HEK293 (cell line): ENCODE measurements around the gene NUP85.

Experiments used
- CTCF ChIA-PET: fragments of 350-600 bp; formaldehyde crosslinking; extraction: SDS; loops from one replicate; lab custom pipeline; 2021; ENCODE audit warnings: antibody characterized with exemption; lab: Yijun Ruan, JAX
- POLR2A ChIA-PET: fragments of 300-600 bp; formaldehyde crosslinking; extraction: SDS; loops from one replicate; lab custom pipeline; 2020; ENCODE audit warnings: antibody characterized with exemption, inconsistent platforms; lab: Yijun Ruan, JAX
- H3K27ac ChIP-seq: fragments of 200-500 bp; sonication (Bioruptor generic); 2 replicates; pipeline ENCODE4 v1.5.1; 2014; ENCODE audit warnings: low read depth, low read length, control low read depth, inconsistent platforms; ENCODE audit errors: extremely low read depth
- H3K36me3 ChIP-seq, 2 experiments: fragments of 200-500 bp in 1 of 2; sonication (Bioruptor generic) in 1 of 2; 1 replicate in 1 of 2; 2 replicates in 1 of 2; pipeline ENCODE4 v1.5.1; 2014 to 2017; ENCODE audit warnings: inconsistent platforms in 2 of 2, low read length in 2 of 2; ENCODE audit not compliant: control insufficient read depth in 2 of 2, insufficient read depth in 1 of 2
- H3K4me1 ChIP-seq: fragments of 200-500 bp; sonication (Bioruptor generic); 2 replicates; pipeline ENCODE4 v1.5.1; 2014; ENCODE audit warnings: mild to moderate bottlenecking, low read length, inconsistent platforms; ENCODE audit not compliant: control insufficient read depth, insufficient read depth
- H3K4me3 ChIP-seq: 2 replicates; pipeline ENCODE4 v1.5.1; 2011; ENCODE audit warnings: low read depth, mild to moderate bottlenecking, control low read depth, low read length, moderate library complexity
- H3K9me3 ChIP-seq: fragments of 200-500 bp; sonication (Bioruptor generic); 2 replicates; pipeline ENCODE4 v1.5.1; 2014; ENCODE audit warnings: low read depth, low read length, inconsistent platforms; ENCODE audit not compliant: control insufficient read depth, insufficient read depth
- GLI4 ChIP-seq: fragments of 450-650 bp; formaldehyde crosslinking; IDR thresholded peaks from 2 replicates; pipeline ENCODE4 v1.5.1; 2016; ENCODE audit warnings: missing biosample characterization, missing genetic modification characterization
- HOXD13 ChIP-seq: sonication (generic); formaldehyde crosslinking; IDR thresholded peaks from 2 replicates; pipeline ENCODE4 v1.8.0; 2022; ENCODE audit warnings: missing genetic modification reagents, borderline replicate concordance
- PRDM1 ChIP-seq: fragments of 450-650 bp; formaldehyde crosslinking; IDR thresholded peaks from 2 replicates; pipeline ENCODE4; 2016; ENCODE audit warnings: missing biosample characterization, missing genetic modification characterization
- SCRT1 ChIP-seq: fragments of 450-650 bp; formaldehyde crosslinking; IDR thresholded peaks from 2 replicates; pipeline ENCODE4 v1.5.1; 2016; ENCODE audit warnings: missing biosample characterization, missing genetic modification characterization, borderline replicate concordance
- ZNF157 ChIP-seq: fragments of 450-650 bp; formaldehyde crosslinking; IDR thresholded peaks from 2 replicates; pipeline ENCODE4 v1.5.1; 2016; ENCODE audit warnings: missing biosample characterization, missing genetic modification characterization
- ZNF223 ChIP-seq: fragments of 450-650 bp; formaldehyde crosslinking; IDR thresholded peaks from 2 replicates; pipeline ENCODE4 v1.5.1; 2016; ENCODE audit warnings: missing biosample characterization, missing genetic modification characterization
- ZNF266 ChIP-seq: fragments of 450-650 bp; formaldehyde crosslinking; IDR thresholded peaks from 2 replicates; pipeline ENCODE4 v1.5.1; 2016; ENCODE audit warnings: missing biosample characterization, missing genetic modification characterization, low read depth
- ZNF354C ChIP-seq: fragments of 450-650 bp; formaldehyde crosslinking; IDR thresholded peaks from 2 replicates; pipeline ENCODE4 v1.5.1; 2016; ENCODE audit warnings: missing biosample characterization, missing genetic modification characterization, low read depth, borderline replicate concordance
- ZNF558 ChIP-seq: fragments of 450-650 bp; formaldehyde crosslinking; IDR thresholded peaks from 2 replicates; pipeline ENCODE4 v1.5.1; 2016; ENCODE audit warnings: missing biosample characterization, missing genetic modification characterization
- ZNF571 ChIP-seq: fragments of 450-650 bp; formaldehyde crosslinking; IDR thresholded peaks from 2 replicates; pipeline ENCODE4 v1.5.0; 2017; ENCODE audit warnings: missing biosample characterization, missing genetic modification characterization
- ZNF623 ChIP-seq: fragments of 450-650 bp; formaldehyde crosslinking; IDR thresholded peaks from 2 replicates; pipeline ENCODE4 v1.5.1; 2016; ENCODE audit warnings: missing biosample characterization, missing genetic modification characterization
- ZNF624 ChIP-seq: fragments of 450-650 bp; formaldehyde crosslinking; IDR thresholded peaks from 2 replicates; pipeline ENCODE4 v1.5.1; 2017; ENCODE audit warnings: missing biosample characterization, missing genetic modification characterization
- ZNF677 ChIP-seq: fragments of 450-650 bp; IDR thresholded peaks from 2 replicates; pipeline ENCODE4 v1.5.0; 2018; ENCODE audit warnings: missing biosample characterization, mild to moderate bottlenecking, missing genetic modification characterization, moderate library complexity
- ZNF843 ChIP-seq: fragments of 450-650 bp; formaldehyde crosslinking; IDR thresholded peaks from 2 replicates; pipeline ENCODE4 v1.5.1; 2016; ENCODE audit warnings: missing biosample characterization, missing genetic modification characterization
- ZXDB ChIP-seq: fragments of 450-650 bp; formaldehyde crosslinking; IDR thresholded peaks from 2 replicates; pipeline ENCODE4 v1.5.1; 2016; ENCODE audit warnings: missing biosample characterization, missing genetic modification characterization
- TF ChIP-seq, protein P1 (sequence below): fragments of 450-650 bp; formaldehyde crosslinking; IDR thresholded peaks from 2 replicates; pipeline ENCODE4 v1.5.1; 2016; ENCODE audit warnings: missing biosample characterization, missing genetic modification characterization, low read depth
- TF ChIP-seq, protein P2 (sequence below): fragments of 450-650 bp; IDR thresholded peaks from 2 replicates; pipeline ENCODE4 v1.5.1; 2018; ENCODE audit warnings: missing biosample characterization, mild to moderate bottlenecking, missing genetic modification characterization
- TF ChIP-seq, protein P3 (sequence below): fragments of 450-650 bp; formaldehyde crosslinking; IDR thresholded peaks from 2 replicates; pipeline ENCODE4 v1.5.1; 2017; ENCODE audit warnings: missing biosample characterization, missing genetic modification characterization
- TF ChIP-seq, protein P4 (sequence below): fragments of 450-650 bp; IDR thresholded peaks from 2 replicates; pipeline ENCODE4 v1.5.1; 2018; ENCODE audit warnings: missing biosample characterization, missing genetic modification characterization
- TF ChIP-seq, protein P5 (sequence below): sonication (generic); formaldehyde crosslinking; IDR thresholded peaks from 2 replicates; pipeline ENCODE4 v1.8.1; 2022; ENCODE audit warnings: mild to moderate bottlenecking, moderate library complexity, missing genetic modification reagents
- TF ChIP-seq, protein P6 (sequence below): fragments of 450-650 bp; formaldehyde crosslinking; IDR thresholded peaks from 2 replicates; pipeline ENCODE4 v1.5.1; 2016; ENCODE audit warnings: missing biosample characterization, missing genetic modification characterization

Gene NUP85

DNA sequence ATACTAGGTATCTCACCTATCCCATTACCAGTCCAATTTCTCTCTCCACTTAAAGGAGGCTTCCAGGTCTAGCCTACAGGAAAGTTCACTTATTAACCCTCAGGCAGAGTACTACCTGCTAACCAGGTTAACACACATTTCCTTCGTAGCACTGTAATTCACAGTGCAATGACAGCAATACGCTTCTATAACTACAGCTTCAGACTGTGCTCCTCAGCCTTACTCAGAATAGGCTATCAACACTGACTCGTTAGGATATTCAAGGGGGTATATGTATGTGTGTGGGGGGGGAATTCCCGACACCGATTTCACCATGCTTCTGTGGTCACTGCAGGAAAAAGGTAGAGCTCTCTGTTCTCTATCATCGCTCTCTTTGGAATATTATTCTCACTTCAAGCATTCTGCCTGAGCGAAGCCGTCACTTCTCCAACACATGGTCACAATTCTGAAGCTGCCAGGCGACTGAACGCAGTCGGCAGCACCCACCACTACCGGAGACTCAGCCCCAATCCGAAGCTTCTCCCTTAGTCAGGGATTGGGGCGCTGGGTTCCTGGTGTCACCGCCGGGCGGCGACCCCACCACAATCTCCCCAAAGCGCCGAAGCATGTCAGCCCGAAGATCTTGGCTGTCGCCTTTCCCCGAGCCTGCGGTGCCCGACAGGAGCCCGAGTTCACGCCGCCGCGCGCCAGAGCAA lies 55.3 kb downstream of the NUP85 start (continued):
- TF ChIP-seq, protein P1, sequence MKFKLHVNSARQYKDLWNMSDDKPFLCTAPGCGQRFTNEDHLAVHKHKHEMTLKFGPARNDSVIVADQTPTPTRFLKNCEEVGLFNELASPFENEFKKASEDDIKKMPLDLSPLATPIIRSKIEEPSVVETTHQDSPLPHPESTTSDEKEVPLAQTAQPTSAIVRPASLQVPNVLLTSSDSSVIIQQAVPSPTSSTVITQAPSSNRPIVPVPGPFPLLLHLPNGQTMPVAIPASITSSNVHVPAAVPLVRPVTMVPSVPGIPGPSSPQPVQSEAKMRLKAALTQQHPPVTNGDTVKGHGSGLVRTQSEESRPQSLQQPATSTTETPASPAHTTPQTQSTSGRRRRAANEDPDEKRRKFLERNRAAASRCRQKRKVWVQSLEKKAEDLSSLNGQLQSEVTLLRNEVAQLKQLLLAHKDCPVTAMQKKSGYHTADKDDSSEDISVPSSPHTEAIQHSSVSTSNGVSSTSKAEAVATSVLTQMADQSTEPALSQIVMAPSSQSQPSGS (tag by site-specific recombination), result no peak

DNA sequence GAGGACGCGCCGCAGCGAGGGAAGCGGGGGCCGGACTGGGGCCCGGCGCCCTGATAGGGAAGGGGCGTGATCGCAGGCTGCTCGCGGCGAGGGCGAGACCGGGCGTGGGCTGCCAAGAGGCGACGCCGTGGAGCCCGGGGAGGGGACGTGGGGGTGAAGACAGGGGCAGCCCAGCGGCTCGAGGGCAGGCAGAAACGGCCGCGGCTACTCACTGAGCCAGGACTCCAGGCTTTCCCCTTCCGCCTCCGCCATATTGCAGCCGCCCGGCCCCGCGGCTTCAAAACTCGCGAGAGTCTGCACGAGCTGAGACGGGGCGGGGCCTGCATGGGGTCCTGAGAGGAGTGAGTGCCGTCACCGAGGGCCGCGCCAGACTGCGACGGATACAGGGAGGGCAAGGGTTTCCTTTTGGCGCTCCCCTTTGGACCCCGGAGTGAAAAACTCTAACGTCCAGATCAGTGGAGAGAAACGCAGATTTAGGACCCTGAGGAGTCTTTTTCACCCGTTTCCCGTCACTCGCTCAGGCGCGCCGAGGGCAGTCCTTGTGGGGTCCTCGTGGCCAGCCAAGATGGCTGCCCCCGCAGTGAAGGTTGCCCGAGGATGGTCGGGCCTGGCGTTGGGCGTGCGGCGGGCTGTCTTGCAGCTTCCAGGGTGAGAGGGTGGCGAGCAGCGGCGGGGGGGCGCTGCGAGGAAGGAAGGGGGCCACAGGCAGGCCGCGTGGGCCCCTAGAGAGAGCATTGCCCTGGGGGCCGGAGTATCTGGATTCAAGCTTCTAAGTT lies 56.0 kb downstream of the NUP85 start, which contains the start of the genes GGA3 and MRPS7:
Gene GGA3, minus strand, starts transcription at position 271 of the 776 bp plus-strand sequence. Its CDS starts 19 bp downstream, at position 252.
Gene MRPS7, plus strand, starts transcription at position 544 of the 776 bp plus-strand sequence. Its CDS starts 22 bp downstream, at position 566.
- ChIA-PET POLR2A (interaction anchor here (0.5 to 3.7 kb wide), 25 partner anchors 9 to 289 kb away, joined by 3 to 90 read pairs (median 4); partner anchors contain the start of genes GRB2, HID1, LLGL2 and MIF4GD), CTCF (interaction anchor here (0.6 to 6.3 kb wide), 17 partner anchors 9 to 398 kb away, joined by 3 to 74 read pairs (median 5); partner anchors contain the start of genes ARMC7, MIF4GD and SLC25A19)
- peaks cover 29 to 41% of the 10 kb centered on the region in 2 experiments for H3K36me3 ChIP-seq
- H3K4me3 ChIP-seq, result peak within 1 kb of the TSS; percentile 99
- H3K9me3 ChIP-seq, result no peaks in the 10 kb centered on the region
- H3K4me1 ChIP-seq, result peaks cover 5% of the 10 kb centered on the region; the same call in 1 of the 2 replicates
- H3K27ac ChIP-seq, result peak within 1 kb of the TSS; percentile 99
- TF ChIP-seq ZNF266 (tag by site-specific recombination), result no peak
- TF ChIP-seq, protein P2, sequence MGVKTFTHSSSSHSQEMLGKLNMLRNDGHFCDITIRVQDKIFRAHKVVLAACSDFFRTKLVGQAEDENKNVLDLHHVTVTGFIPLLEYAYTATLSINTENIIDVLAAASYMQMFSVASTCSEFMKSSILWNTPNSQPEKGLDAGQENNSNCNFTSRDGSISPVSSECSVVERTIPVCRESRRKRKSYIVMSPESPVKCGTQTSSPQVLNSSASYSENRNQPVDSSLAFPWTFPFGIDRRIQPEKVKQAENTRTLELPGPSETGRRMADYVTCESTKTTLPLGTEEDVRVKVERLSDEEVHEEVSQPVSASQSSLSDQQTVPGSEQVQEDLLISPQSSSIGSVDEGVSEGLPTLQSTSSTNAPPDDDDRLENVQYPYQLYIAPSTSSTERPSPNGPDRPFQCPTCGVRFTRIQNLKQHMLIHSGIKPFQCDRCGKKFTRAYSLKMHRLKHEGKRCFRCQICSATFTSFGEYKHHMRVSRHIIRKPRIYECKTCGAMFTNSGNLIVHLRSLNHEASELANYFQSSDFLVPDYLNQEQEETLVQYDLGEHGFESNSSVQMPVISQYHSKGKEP (tag by site-specific recombination), result peak; percentile 74; the same call in 1 of the 2 replicates
- TF ChIP-seq ZNF558 (tag by site-specific recombination), result peak; percentile 58; the same call in 1 of the 2 replicates
- no peak for TF ChIP-seq ZNF354C
- TF ChIP-seq, protein P3, sequence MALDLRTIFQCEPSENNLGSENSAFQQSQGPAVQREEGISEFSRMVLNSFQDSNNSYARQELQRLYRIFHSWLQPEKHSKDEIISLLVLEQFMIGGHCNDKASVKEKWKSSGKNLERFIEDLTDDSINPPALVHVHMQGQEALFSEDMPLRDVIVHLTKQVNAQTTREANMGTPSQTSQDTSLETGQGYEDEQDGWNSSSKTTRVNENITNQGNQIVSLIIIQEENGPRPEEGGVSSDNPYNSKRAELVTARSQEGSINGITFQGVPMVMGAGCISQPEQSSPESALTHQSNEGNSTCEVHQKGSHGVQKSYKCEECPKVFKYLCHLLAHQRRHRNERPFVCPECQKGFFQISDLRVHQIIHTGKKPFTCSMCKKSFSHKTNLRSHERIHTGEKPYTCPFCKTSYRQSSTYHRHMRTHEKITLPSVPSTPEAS (tag by site-specific recombination), result no peak; the same call in 1 of the 2 replicates
- no peak for TF ChIP-seq ZNF677
- no peak for TF ChIP-seq SCRT1
- 0 out of 2 replicates have a peak, but pooled peaks have one; percentile 35 for TF ChIP-seq GLI4 (tag by site-specific recombination)
- TF ChIP-seq ZNF624 (tag by site-specific recombination), result no peak
- TF ChIP-seq, protein P1 (tag by site-specific recombination), result no peak; the same call in 1 of the 2 replicates
- no peak for TF ChIP-seq ZNF571
- TF ChIP-seq, protein P4, sequence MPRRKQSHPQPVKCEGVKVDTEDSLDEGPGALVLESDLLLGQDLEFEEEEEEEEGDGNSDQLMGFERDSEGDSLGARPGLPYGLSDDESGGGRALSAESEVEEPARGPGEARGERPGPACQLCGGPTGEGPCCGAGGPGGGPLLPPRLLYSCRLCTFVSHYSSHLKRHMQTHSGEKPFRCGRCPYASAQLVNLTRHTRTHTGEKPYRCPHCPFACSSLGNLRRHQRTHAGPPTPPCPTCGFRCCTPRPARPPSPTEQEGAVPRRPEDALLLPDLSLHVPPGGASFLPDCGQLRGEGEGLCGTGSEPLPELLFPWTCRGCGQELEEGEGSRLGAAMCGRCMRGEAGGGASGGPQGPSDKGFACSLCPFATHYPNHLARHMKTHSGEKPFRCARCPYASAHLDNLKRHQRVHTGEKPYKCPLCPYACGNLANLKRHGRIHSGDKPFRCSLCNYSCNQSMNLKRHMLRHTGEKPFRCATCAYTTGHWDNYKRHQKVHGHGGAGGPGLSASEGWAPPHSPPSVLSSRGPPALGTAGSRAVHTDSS (tag by site-specific recombination), result peak; percentile 29; the same call in 1 of the 2 replicates
- no peak; the same call in 1 of the 2 replicates for TF ChIP-seq ZNF623
- no peak for TF ChIP-seq PRDM1 (tag by site-specific recombination)
- 0 out of 2 replicates have a peak, but pooled peaks have one; percentile 51 for TF ChIP-seq ZNF843
- TF ChIP-seq ZNF157 (tag by site-specific recombination), result no peak
- no peak for TF ChIP-seq HOXD13 (CRISPR knock-in tag)
- TF ChIP-seq, protein P5, sequence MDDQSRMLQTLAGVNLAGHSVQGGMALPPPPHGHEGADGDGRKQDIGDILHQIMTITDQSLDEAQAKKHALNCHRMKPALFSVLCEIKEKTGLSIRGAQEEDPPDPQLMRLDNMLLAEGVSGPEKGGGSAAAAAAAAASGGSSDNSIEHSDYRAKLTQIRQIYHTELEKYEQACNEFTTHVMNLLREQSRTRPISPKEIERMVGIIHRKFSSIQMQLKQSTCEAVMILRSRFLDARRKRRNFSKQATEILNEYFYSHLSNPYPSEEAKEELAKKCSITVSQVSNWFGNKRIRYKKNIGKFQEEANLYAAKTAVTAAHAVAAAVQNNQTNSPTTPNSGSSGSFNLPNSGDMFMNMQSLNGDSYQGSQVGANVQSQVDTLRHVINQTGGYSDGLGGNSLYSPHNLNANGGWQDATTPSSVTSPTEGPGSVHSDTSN, result 0 out of 2 replicates have a peak, but pooled peaks have one; percentile 39
- TF ChIP-seq, protein P6, sequence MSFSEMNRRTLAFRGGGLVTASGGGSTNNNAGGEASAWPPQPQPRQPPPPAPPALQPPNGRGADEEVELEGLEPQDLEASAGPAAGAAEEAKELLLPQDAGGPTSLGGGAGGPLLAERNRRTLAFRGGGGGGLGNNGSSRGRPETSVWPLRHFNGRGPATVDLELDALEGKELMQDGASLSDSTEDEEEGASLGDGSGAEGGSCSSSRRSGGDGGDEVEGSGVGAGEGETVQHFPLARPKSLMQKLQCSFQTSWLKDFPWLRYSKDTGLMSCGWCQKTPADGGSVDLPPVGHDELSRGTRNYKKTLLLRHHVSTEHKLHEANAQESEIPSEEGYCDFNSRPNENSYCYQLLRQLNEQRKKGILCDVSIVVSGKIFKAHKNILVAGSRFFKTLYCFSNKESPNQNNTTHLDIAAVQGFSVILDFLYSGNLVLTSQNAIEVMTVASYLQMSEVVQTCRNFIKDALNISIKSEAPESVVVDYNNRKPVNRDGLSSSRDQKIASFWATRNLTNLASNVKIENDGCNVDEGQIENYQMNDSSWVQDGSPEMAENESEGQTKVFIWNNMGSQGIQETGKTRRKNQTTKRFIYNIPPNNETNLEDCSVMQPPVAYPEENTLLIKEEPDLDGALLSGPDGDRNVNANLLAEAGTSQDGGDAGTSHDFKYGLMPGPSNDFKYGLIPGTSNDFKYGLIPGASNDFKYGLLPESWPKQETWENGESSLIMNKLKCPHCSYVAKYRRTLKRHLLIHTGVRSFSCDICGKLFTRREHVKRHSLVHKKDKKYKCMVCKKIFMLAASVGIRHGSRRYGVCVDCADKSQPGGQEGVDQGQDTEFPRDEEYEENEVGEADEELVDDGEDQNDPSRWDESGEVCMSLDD (tag by site-specific recombination), result no peak
- peak; percentile 87 for TF ChIP-seq ZXDB (tag by site-specific recombination)
- no peak for TF ChIP-seq ZNF223 (tag by site-specific recombination)
